GM19463 (cell line): ENCODE measurements around the gene SEPTIN2.
"Not testable (repeated sequence)": the region's sequence is repeated elsewhere in the genome, so short reads cannot be mapped to it uniquely, and the experiment has no call there.

Experiments used
- ATAC-seq: cut with Tn5 transposase; IDR thresholded peaks from one replicate; pipeline ENCODE4 v1.9.1; 2021; ENCODE audit warnings: mild to moderate bottlenecking, moderate library complexity; ENCODE audit not compliant: unreplicated experiment

SEPTIN2 gene

GRCh38 chr2:241378816-241379215, 63.1 kb downstream of the SEPTIN2 start:
- no peak for ATAC-seq

GRCh38 chr2:241379481-241380480, 64.1 kb downstream of the SEPTIN2 start:
- no peak for ATAC-seq

- ATAC-seq: no peak
These were observed 66.1 kb downstream of the SEPTIN2 start for GRCh38 chr2:241381872-241382271.

GRCh38 chr2:241385450-241385849, 69.7 kb downstream of the SEPTIN2 start:
- not testable (repeated sequence) for ATAC-seq

- ATAC-seq: no peak
These were observed 70.8 kb downstream of the SEPTIN2 start for GRCh38 chr2:241386519-241386918.

GRCh38 chr2:241389697-241390096, 74.0 kb downstream of the SEPTIN2 start:
- no peak for ATAC-seq

- no peak for ATAC-seq
These were observed 74.8 kb downstream of the SEPTIN2 start for GRCh38 chr2:241390301-241391206.

GRCh38 chr2:241391892-241392665, 76.4 kb downstream of the SEPTIN2 start:
- ATAC-seq: no peak

- not testable (repeated sequence) for ATAC-seq
These were observed 77.0 kb downstream of the SEPTIN2 start for GRCh38 chr2:241392753-241393152.

- ATAC-seq: no peak
These were observed 77.9 kb downstream of the SEPTIN2 start for GRCh38 chr2:241393524-241394196.

- ATAC-seq: not testable (repeated sequence)
These were observed 81.1 kb downstream of the SEPTIN2 start for GRCh38 chr2:241396809-241397208.

GRCh38 chr2:241399941-241400922, 84.5 kb downstream of the SEPTIN2 start:
- ATAC-seq: no peak
